ENCODE results near the gene GFRA4. TPM values are rescaled to one million over a fixed set of nuclear protein-coding genes. Genes with fewer than 3 reads are reported as not detected.

The GFRA4 gene
- total RNA-seq, 1 experiment from 2014 or later: not detected

DNA sequence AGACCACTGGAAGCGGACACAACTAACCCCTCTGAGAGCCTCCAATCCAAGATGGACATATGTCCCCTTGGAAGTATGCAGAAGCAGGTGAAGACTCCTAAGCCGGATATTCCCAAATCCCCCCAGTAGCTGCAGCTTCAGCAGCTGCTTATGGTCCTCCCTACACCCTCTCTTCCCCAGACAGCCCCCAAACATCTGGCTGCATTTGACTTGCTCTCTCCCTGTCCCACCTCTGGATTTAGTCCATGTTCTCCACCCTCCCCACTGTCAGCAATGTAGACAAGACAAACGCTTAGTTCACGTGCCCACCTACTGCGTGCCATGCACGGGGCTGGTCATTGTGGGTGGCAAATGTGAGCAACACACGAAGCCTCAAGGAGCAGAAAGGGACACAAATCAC lies 23.2 kb upstream of the GFRA4 start:
- DNase-seq: peak in 1 of 2 experiments; percentile 43
- peak overlapping the region; percentile 19; the same call in 1 of the 2 replicates for H3K27ac ChIP-seq
- H3K9me3 ChIP-seq (replicated peaks): no peaks in the 10 kb centered on the region
- H3K4me1 ChIP-seq: peaks cover 16% of the 10 kb centered on the region
- no peaks in the 10 kb centered on the region for H3K27me3 ChIP-seq
- no peak overlapping the region for H3K4me3 ChIP-seq
- H3K36me3 ChIP-seq: no peaks in the 10 kb centered on the region

DNA sequence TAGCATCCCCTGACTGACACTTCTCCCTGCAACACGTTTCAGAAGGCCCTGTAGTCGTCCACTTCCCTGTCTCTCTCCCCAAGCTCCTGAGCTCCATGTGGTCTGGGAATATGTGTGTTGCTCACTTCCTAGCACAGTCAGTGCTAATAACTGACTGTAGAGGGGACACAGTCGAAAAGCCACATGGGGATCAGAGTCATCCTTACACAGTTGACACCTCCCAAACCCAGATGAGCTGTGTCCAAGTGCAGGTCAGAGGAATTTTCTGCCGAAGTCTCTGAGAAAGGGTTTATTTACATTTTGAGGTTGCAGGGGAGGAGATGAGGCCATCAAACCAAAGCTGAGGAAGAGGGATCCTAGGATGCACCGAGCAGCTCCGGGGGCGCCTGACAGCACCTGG lies 22.1 kb upstream of the GFRA4 start:
- Histone ChIP-seq H3K36me3 (no peaks in the 10 kb centered on the region), H3K27ac (no peak overlapping the region), H3K27me3 (no peaks in the 10 kb centered on the region), H3K4me3 (no peak overlapping the region), H3K4me1 (peaks cover 20% of the 10 kb centered on the region), H3K9me3 (replicated peaks) (no peaks in the 10 kb centered on the region)
- no peak for DNase-seq

DNA sequence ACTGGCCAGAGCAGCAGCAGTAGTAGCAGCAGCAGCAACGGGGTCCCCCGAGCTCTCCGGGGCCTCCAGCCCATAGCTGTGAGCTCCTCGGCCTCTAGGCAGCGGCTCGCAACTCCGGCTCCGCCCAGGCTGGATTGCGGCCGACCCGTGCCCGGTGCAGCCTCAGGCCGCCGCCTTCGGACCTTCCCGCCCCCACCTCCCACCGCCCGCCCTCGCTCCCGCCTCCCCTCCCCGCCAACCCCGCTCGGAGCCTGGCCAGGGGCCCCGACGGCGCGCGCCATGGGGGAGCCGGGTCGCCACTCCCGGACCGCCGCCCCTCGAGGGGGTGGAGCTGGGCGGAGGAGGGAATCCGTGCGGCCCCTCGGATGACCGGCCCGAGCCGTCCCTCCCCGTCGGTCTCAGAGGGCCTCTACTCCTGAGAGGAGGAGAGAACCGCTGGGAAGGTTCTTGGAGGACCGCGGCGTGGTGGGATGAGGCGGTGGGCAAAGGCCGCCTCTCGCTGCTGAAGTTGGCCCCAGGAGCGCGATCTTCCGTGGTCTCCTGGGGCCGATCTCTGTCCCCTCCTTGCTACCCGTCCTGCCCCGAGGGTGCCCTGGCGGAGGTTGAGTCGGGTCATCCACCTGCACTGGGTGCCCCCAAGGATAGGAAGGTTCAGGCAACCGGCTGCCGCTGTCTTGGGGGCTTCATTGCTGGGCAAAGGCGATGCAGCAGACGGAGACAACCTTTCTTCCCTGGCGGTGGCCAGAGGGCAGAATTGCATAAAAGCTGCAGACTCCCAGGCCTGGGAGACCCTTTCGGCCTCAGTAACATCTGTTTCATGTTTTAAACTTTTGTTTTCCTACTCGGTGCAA lies 19.0 kb upstream of the GFRA4 start, which contains the start of gene ADAM33:
TSS of gene ADAM33 (minus strand) at position 80 of the 851 bp plus-strand sequence. CDS start at position 74, 6 bp downstream.
- no peak for DNase-seq

DNA sequence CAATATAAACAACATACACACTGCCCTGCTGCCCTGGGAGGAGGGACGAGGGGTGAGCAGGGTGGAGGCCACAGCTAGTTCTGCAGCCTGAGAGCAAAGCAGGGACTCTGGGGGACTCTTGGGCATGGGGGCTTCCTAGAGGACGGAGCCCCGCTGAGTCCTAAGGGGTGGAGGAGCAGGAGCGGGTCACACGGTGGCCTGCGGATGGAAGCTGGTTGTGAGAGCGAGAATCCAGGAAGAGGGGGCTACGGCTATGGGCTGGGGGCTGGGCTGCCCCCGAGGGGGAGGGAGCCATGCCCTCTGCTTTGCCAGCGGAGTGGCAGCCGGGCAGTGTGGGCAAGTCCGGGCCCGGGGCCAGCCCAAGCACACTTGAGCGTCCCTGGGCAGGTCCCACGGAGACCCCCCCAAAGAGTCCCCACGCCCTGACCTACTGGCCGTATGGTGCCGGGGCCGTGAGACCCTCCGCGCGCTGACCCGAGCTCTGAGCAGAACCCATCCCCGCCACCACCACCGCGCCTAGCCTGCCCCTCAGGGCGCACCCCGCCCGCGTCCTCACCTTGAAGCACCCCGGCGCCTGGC lies 18.2 kb upstream of the GFRA4 start:
- no peak for DNase-seq
- Histone ChIP-seq H3K9me3 (replicated peaks) (no peaks in the 10 kb centered on the region), H3K36me3 (no peaks in the 10 kb centered on the region), H3K4me3 (no peak overlapping the region), H3K4me1 (peaks cover 9% of the 10 kb centered on the region), H3K27me3 (no peaks in the 10 kb centered on the region), H3K27ac (no peak overlapping the region)

More for the DNA sequence above, 19.0 kb upstream of the GFRA4 start, which contains the start of gene ADAM33:
- Histone ChIP-seq H3K27ac (no peak within 1 kb of the TSS), H3K36me3 (no peaks in the 10 kb centered on the region), H3K4me3 (no peak within 1 kb of the TSS), H3K9me3 (replicated peaks) (no peaks in the 10 kb centered on the region), H3K4me1 (peaks cover 16% of the 10 kb centered on the region), H3K27me3 (no peaks in the 10 kb centered on the region)

DNA sequence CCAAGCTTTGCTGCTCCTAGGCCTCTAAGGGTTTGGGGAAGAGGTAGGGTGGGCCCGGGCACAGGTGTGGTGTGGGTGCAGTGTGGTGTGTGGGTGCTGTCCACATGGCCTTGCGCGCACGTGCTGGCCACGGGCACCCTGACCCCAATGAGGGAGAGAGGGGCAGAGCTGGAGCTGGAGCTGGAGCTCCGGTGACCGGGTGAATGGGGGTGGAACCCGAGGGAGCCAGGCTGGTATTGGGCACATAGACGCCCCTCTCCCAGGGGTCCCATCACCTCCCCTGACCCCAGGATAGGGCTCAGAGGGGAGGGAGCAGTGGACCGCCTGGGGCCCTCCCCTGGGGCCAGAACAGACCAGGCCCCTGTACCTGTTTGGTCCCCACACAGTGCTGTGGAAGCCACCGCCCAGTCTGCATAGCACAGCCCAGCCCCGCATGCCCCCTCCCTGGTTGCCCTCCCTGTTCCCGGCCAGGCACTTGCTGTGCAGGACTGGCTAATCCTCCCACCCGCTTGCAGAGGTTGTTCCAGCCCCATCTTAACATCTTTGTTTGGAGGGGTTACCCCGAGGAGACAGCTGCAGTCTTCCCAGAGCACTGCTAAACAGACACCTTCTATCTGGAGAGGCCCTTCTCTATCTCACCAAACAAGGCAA lies 17.6 kb upstream of the GFRA4 start:
- H3K36me3 ChIP-seq: no peaks in the 10 kb centered on the region
- H3K4me3 ChIP-seq: no peak overlapping the region
- H3K4me1 ChIP-seq: peaks cover 4% of the 10 kb centered on the region
- no peaks in the 10 kb centered on the region for H3K27me3 ChIP-seq
- no peak overlapping the region for H3K27ac ChIP-seq
- H3K9me3 ChIP-seq (replicated peaks): no peaks in the 10 kb centered on the region
- peak; percentile 34 to 50 for DNase-seq

DNA sequence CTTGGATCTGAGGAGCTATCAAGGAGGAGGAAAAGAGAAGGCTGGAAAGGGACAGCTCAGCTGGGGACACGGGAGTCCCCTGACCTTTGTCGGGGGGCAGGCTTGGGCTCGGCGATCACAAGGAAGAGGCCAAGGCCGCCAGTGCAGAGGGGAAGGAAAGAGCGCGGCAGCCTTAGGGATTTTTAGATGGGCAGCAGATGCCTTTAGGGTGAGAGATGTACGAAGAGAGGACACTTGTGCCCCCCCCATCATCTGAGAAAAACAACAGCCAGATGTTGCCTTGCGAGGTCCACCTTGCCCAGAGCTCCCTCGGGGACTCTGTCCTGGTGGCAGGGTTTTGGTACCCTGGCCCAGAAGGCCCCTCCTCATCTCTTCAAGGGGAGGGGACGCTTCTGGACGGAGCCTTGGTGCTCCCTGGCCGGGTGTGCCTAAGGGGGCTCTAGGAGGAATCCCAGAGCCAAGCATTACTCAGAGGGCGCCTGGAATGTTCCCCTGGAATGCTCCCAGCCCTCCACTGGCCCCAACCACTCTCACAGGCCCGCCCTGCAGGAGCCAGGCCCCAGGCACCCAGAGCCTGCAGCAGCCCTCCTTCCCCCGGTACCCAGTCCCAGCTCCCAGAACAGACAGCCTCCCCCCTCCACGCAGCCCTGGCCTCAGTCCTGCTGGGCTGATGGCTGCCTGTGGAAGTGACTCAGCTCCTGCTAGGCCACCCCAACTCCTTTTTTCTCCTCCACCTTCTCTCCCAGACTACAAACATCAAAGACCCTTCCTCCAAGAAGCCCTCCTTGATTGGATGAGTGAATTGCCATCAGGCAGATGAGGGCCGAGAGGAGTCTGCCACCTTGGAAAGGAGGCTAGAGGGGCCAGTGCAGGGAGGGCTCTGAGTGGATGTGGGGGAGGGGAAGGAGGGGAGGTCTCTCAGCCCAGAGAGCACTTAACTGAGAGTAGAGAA lies 16.8 kb upstream of the GFRA4 start:
- Histone ChIP-seq H3K27ac (no peak overlapping the region), H3K4me3 (no peak overlapping the region), H3K27me3 (no peaks in the 10 kb centered on the region), H3K36me3 (no peaks in the 10 kb centered on the region), H3K9me3 (replicated peaks) (no peaks in the 10 kb centered on the region), H3K4me1 (peaks cover 3% of the 10 kb centered on the region)
- peak in 1 of 2 experiments; percentile 42 for DNase-seq

DNA sequence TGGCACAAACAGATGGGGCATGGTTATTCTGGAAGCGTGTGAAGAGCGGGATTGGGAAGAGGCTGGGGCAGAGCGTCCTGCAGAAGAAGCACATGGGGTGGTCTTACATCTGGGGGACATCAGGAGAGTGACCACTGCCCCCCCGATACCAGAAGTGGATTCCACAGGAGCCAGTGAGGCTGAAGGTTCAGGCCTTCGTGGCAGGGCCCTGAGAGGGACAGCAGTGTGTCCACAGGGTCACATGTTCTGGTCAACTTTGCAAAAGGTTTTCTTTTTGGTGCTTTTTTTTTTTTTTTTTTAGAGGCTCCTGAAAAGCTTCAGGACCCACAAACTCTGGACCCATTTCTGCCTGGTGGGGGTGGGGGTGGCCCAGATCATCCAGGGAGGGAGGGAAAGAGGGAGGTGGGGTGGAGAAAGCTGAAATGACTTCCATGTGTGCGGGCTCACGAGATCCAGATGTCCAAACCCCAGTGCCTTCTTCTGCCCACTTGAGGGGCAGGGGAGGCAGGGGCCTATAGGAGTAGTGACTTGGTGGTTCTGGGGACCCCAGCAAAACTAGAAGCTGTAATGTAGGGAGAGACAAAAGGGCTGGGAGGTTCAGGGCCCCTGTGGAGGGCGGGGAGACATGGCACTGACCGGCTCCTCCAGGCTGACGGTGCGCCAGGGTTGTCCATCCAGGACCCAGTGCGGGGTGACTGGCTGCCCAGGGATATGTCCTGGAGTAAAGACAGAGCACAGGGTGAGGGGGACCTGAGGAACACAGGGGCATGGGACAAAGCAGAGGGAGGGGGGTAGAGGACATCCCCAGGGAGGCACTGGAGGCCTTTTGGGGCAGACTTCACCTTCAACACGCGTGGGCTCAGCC lies 15.9 kb upstream of the GFRA4 start:
- H3K4me3 ChIP-seq: no peak overlapping the region
- DNase-seq: no peak
- no peaks in the 10 kb centered on the region for H3K27me3 ChIP-seq
- no peak overlapping the region for H3K27ac ChIP-seq
- no peaks in the 10 kb centered on the region for H3K9me3 ChIP-seq (replicated peaks)
- H3K4me1 ChIP-seq: peaks cover 3% of the 10 kb centered on the region
- no peaks in the 10 kb centered on the region for H3K36me3 ChIP-seq

DNA sequence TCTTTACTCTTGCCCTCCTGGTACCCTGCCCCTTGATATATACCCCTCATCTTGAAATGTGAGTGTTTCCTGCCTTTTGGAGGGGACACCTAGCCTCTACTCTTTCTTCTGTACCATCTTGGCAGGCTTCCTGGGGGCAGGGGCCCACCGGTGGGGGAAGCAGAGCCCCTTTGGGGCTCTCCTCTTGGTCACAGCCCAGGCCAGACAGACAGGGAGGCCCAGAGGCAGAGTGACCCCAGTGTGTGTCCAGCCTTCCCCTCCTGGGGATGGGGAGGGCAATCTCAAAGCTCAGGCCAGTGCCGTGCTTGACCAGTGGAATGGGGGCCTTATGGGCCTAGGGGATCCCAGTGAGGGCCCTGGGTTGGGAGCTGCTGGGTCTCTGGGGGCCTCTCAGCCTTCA lies 15.0 kb upstream of the GFRA4 start:
- peaks cover 3% of the 10 kb centered on the region for H3K4me1 ChIP-seq
- H3K36me3 ChIP-seq: no peaks in the 10 kb centered on the region
- H3K27ac ChIP-seq: no peak overlapping the region
- DNase-seq: no peak
- no peaks in the 10 kb centered on the region for H3K9me3 ChIP-seq (replicated peaks)
- no peak overlapping the region for H3K4me3 ChIP-seq
- no peaks in the 10 kb centered on the region for H3K27me3 ChIP-seq

DNA sequence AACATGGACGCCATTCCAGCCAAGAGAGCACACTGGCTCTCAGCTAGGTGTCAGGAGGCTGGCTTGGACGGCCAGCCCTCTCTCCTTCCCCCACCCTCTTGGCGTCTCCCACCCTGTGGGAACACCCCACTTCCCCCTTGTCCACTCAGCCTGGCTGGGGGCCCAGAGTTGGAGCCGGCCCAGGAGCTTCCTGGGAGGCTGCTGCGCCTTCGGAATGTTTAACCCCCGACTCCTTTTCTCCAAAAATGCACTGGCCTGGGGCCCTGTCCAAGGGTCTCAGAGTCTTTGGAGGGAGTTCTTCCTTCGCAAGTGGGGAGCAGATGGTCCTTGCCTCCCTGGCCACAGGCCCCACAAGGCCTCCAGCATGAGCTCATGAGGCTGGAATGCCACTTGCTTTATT lies 14.5 kb upstream of the GFRA4 start:
- no peaks in the 10 kb centered on the region for H3K36me3 ChIP-seq
- peaks cover 3% of the 10 kb centered on the region for H3K4me1 ChIP-seq
- no peaks in the 10 kb centered on the region for H3K9me3 ChIP-seq (replicated peaks)
- H3K27me3 ChIP-seq: no peaks in the 10 kb centered on the region
- H3K4me3 ChIP-seq: no peak overlapping the region
- no peak for DNase-seq
- no peak overlapping the region for H3K27ac ChIP-seq

DNA sequence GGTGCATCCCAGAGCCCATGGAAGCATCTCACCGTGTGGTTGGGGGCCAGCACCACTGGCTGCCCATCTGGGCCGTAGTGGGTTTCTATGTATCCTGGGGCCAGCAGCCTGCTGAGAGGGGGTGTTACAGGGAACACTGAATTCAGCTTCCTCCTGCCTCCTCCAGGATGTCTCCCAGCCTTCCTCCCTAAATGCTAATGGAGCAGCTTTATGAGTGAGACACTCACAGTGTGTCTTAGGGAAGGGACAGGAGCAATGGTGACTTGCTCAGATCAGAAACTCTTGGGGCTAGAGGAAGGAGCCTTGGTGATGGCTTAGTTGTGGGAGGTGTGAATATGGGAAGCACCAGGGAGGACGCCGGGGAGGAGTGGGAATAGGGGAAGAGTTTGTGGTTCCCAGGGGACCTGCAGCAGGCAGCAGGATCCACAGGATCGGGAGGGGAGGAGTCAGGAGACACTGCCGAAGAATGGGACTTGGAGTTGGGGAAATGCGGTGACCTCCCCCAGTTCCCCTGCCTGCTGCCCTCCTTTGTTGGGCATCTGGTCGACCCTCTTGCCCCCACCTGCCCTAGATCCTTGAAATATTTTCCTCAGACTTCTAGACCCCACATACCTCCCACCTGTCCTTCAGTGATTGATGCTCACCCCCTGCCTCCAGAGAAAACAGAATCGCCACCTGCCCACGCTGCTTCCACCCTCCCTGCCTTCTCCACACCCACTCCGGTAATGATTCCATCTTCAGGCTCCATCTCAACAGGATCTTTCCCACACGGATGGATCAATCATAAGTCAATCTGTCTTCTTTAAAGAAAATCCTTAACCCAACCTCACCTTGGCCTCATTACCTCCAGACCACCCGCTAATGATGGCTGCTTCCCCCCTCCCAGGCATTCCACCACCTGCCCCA lies 12.0 kb upstream of the GFRA4 start:
- no peaks in the 10 kb centered on the region for H3K9me3 ChIP-seq (replicated peaks)
- no peak for DNase-seq
- H3K4me3 ChIP-seq: no peak overlapping the region
- H3K36me3 ChIP-seq: no peaks in the 10 kb centered on the region
- H3K27me3 ChIP-seq: no peaks in the 10 kb centered on the region
- no peaks in the 10 kb centered on the region; the same call in 1 of the 2 replicates for H3K4me1 ChIP-seq
- H3K27ac ChIP-seq: no peak overlapping the region

DNA sequence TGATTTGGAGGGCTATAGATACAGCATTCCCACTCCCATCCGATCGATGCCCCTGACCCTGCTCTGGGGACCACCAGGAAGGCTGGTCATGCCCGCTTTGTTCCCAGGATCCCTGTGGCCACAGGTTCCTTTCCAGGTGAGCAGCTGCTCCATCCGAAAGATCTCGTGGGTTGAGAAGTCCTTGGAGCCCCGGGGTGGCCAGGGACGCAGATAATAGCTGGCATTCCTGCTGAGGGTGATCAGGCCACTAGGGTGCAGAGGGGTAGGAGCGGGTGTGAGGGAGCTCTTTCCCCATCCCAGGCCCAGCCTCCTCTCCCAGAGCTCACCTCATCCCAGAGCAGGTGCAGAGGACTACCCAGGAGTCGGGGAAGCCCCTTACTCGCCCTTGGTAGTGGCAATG lies 11.2 kb upstream of the GFRA4 start:
- no peak for DNase-seq
- H3K27ac ChIP-seq: no peak overlapping the region
- H3K4me3 ChIP-seq: no peak overlapping the region
- no peaks in the 10 kb centered on the region; the same call in 1 of the 2 replicates for H3K4me1 ChIP-seq
- no peaks in the 10 kb centered on the region for H3K36me3 ChIP-seq
- no peaks in the 10 kb centered on the region for H3K9me3 ChIP-seq (replicated peaks)
- H3K27me3 ChIP-seq: no peaks in the 10 kb centered on the region

DNA sequence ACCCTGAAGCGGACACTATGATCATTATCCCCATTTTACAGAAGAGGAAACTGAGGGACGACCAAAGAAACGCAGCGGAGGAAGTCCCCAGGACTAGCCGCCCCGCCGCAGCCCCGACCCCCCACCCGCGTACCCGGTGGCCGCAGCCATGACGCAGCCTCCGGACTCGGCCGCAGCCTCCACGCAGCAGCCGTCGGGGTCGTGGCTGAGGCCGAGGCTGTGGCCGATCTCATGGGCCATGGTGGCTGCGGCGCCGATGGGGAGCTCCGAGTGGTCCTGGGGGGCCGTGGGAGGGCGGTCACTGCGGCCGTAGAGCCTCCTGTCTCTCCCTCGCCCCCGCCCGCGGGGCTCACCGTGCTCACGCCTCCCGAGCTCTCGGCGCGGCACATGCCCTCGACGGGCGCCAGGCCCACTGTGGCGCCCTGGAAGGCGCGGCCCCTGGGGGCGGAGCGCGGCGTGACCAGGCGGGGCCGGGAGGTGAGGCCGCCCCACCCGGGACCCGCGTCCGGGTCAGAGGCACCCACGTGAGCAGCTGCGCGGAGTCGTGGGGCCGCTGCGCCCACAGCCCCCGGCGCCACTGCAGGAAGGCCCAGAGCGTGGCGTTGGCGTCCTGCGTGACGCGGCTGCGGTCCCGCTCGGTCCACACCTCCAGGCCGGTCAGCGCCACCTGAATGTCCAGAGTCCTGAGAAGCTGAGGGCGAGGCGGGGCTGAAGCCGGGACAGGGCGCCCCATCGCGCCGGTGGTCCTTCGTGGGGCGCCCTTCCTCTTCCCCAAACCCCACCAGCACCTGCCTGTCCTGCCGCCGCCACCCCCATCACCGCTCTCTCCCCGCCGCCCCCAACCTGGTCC lies 10.2 kb upstream of the GFRA4 start:
- no peak overlapping the region for H3K4me3 ChIP-seq
- H3K27me3 ChIP-seq: no peaks in the 10 kb centered on the region
- no peaks in the 10 kb centered on the region for H3K36me3 ChIP-seq
- H3K4me1 ChIP-seq: no peaks in the 10 kb centered on the region; the same call in 1 of the 2 replicates
- no peak overlapping the region for H3K27ac ChIP-seq
- no peaks in the 10 kb centered on the region for H3K9me3 ChIP-seq (replicated peaks)
- no peak for DNase-seq

All from SJCRH30 (cell line).